Stimulated activated CD4-positive, alpha-beta T cell treated with anti-CD3 and anti-CD28 coated beads, TNF-alpha, amount 100 ng/mL, for 4 hours (primary cell): Measurements from ENCODE around the gene ROCK1.
"Not testable (repeated sequence)": the region's sequence is repeated elsewhere in the genome, so short reads cannot be mapped to it uniquely, and the experiment has no call there.

Experiments
- DNase-seq, 3 experiments: peaks; one replicate each; pipeline ENCODE4 v3.0.0-alpha.2; 2020; ENCODE audit warnings: low read depth in 3 of 3

ROCK1 gene

GRCh38 chr18:21111346-21112139 is at the start of gene ROCK1:
TSS of gene ROCK1 (minus strand) at chr18:21111813. CDS start at chr18:21110910, 903 bp downstream.
- DNase-seq, result peak; percentile 97 to 99 (median 98)

GRCh38 chr18:21155443-21155842 is 43.8 kb upstream of the ROCK1 start:
- DNase-seq, result no peak

GRCh38 chr18:21146016-21146415 is 34.4 kb upstream of the ROCK1 start:
- DNase-seq, result no peak

GRCh38 chr18:21145371-21145770 is 33.8 kb upstream of the ROCK1 start:
- DNase-seq, result no peak

- DNase-seq, result no peak
Observed at GRCh38 chr18:21141668-21142422, 30.2 kb upstream of the ROCK1 start.

GRCh38 chr18:21137719-21138488 is 26.3 kb upstream of the ROCK1 start:
- DNase-seq, result not testable (repeated sequence)

GRCh38 chr18:21134895-21135294 is 23.3 kb upstream of the ROCK1 start:
- peak in 1 of 3 experiments; percentile 9 for DNase-seq

- DNase-seq, result no peak
Observed at GRCh38 chr18:21132398-21132918, 20.8 kb upstream of the ROCK1 start.

GRCh38 chr18:21131698-21132227 is 20.1 kb upstream of the ROCK1 start:
- DNase-seq, result no peak

GRCh38 chr18:21129566-21130216 is 18.1 kb upstream of the ROCK1 start:
- DNase-seq, result no peak

GRCh38 chr18:21123290-21123926 is 11.8 kb upstream of the ROCK1 start:
- DNase-seq, result no peak

GRCh38 chr18:21118806-21119205 is 7.2 kb upstream of the ROCK1 start:
- DNase-seq, result no peak

GRCh38 chr18:21117409-21118131 is 6.0 kb upstream of the ROCK1 start:
- no peak for DNase-seq

GRCh38 chr18:21115519-21116411 is 4.2 kb upstream of the ROCK1 start:
- no peak for DNase-seq

- DNase-seq, result no peak
Observed at GRCh38 chr18:21112543-21113105, 1.0 kb upstream of the ROCK1 start.

GRCh38 chr18:21112140-21112473 is 494 bp upstream of the ROCK1 start:
- peak in 2 of 3 experiments; percentile 25 to 31 for DNase-seq

GRCh38 chr18:21110713-21111345 is 784 bp downstream of the ROCK1 start:
- peak; percentile 25 to 40 (median 38) for DNase-seq
